ENCODE results near the gene AKT1. TPM values are rescaled to one million over a fixed set of nuclear protein-coding genes. Genes with fewer than 3 reads are reported as not detected.

AKT1 gene
- total and polyA plus RNA-seq, 7 donors = 86.2 to 180 (median 116) TPM

DNA sequence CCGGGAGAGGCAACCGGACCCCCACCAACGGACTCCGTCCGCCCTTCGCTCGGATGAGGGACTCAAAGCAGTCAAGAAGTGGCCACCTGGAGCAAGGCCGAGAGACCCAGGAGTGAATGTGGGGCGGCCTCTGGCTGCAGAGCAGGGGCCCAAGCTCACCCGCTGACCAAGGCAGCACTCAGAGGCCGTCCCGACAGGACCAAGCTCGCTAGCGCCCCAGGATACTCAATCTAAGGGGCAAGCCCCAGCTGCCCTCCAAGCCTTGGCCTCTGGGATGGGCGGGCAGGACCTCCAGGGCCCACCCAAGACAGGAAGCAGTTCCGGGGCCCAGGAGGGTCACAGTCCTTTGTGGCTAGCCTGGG lies 936 bp downstream of the AKT1 start:
- H3K27me3 ChIP-seq = no peaks in the 10 kb centered on the region
- intact Hi-C loops (cut with DNase I) = loop anchor here (2.0 kb wide), 1 partner anchor 42 kb away; the partner anchor contains the start of gene SIVA1
- peak overlapping the region; percentile 54 to 94 (median 92) for H3K4me3 ChIP-seq
- peaks cover 0 to 52% (median 44%) of the 10 kb centered on the region in 4 donors for H3K4me1 ChIP-seq
- 2 to 6% methylated on average over 16 of the region's 16 CpGs for WGBS, 2 donors
- no peaks in the 10 kb centered on the region for H3K9me3 ChIP-seq
- peak overlapping the region; percentile 75 to 92 (median 84) for H3K27ac ChIP-seq
- no peak for TF ChIP-seq POLR2A (IDR thresholded peaks at IDR 0.05)
- no peak for TF ChIP-seq EP300 (IDR thresholded peaks at IDR 0.05)
- TF ChIP-seq, protein P1, sequence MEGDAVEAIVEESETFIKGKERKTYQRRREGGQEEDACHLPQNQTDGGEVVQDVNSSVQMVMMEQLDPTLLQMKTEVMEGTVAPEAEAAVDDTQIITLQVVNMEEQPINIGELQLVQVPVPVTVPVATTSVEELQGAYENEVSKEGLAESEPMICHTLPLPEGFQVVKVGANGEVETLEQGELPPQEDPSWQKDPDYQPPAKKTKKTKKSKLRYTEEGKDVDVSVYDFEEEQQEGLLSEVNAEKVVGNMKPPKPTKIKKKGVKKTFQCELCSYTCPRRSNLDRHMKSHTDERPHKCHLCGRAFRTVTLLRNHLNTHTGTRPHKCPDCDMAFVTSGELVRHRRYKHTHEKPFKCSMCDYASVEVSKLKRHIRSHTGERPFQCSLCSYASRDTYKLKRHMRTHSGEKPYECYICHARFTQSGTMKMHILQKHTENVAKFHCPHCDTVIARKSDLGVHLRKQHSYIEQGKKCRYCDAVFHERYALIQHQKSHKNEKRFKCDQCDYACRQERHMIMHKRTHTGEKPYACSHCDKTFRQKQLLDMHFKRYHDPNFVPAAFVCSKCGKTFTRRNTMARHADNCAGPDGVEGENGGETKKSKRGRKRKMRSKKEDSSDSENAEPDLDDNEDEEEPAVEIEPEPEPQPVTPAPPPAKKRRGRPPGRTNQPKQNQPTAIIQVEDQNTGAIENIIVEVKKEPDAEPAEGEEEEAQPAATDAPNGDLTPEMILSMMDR (IDR thresholded peaks at IDR 0.05) = no peak
- no peak for TF ChIP-seq POLR2AphosphoS5 (IDR thresholded peaks at IDR 0.05)
- no peak for DNase-seq
- H3K36me3 ChIP-seq = peaks cover 4 to 29% (median 19%) of the 10 kb centered on the region in 4 donors

DNA sequence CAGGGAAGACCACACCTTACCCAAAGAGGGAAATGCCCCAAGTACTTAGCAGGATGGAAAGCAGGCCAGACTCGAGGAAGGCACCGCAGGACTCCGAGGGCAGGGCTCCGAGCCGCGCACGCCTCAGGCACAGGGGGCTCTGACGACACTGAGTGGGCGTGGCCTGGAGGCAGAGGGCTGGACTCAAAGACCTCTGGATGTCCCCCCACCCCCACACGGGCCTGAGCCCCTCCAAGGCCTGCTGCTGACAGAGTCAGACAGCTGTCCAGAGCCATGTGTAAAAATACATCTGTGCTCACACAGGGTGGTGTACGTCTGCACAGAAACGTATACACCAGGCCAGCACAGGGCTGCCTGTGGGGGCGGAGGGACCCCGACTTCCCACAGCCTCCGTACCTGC lies 1.4 kb downstream of the AKT1 start:
- 4 to 18% methylated on average over 15 of the region's 15 CpGs for WGBS, 2 donors
- H3K27ac ChIP-seq = peak overlapping the region in 3 of 4 donors; percentile 83 to 92 (median 84)
- H3K4me1 ChIP-seq = peaks cover 0 to 51% (median 44%) of the 10 kb centered on the region in 4 donors
- no peaks in the 10 kb centered on the region for H3K9me3 ChIP-seq
- H3K36me3 ChIP-seq = peaks cover 4 to 34% (median 20%) of the 10 kb centered on the region in 4 donors
- intact Hi-C loops (cut with DNase I) = loop anchor here (2.0 kb wide), 1 partner anchor 41 kb away; the partner anchor contains the start of gene SIVA1
- peak overlapping the region; percentile 54 to 94 (median 92) for H3K4me3 ChIP-seq
- TF ChIP-seq EP300 (IDR thresholded peaks at IDR 0.05) = no peak
- TF ChIP-seq, protein P1 (IDR thresholded peaks at IDR 0.05) = no peak
- no peaks in the 10 kb centered on the region for H3K27me3 ChIP-seq
- DNase-seq = no peak

DNA sequence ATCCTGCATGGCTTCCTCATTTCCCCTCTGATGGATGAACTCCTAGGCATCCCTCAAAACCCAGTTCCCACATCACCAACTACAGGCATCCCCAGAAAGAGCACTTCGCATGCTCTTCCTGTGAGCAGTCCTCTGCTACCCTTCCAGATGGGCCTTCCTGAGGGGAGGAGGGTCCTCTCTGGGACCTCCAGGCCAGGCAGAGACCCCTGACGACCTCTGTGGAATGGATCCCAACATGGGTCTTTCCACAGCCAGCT lies 1.9 kb downstream of the AKT1 start:
- peaks cover 0 to 56% (median 47%) of the 10 kb centered on the region in 4 donors for H3K4me1 ChIP-seq
- H3K4me3 ChIP-seq = peak overlapping the region; percentile 54 to 94 (median 92)
- intact Hi-C loops (cut with DNase I) = no loop called here
- no peaks in the 10 kb centered on the region for H3K27me3 ChIP-seq
- TF ChIP-seq, protein P1 (IDR thresholded peaks at IDR 0.05) = no peak
- TF ChIP-seq POLR2AphosphoS5 (IDR thresholded peaks at IDR 0.05) = no peak
- no peak for TF ChIP-seq EP300 (IDR thresholded peaks at IDR 0.05)
- no peak for TF ChIP-seq POLR2A (IDR thresholded peaks at IDR 0.05)
- peaks cover 4 to 35% (median 20%) of the 10 kb centered on the region in 4 donors for H3K36me3 ChIP-seq
- H3K27ac ChIP-seq = peak overlapping the region in 1 of 4 donors; percentile 83
- H3K9me3 ChIP-seq = no peaks in the 10 kb centered on the region
- 84 to 88% methylated on average over 2 of the region's 2 CpGs for WGBS, 2 donors
- no peak for DNase-seq

DNA sequence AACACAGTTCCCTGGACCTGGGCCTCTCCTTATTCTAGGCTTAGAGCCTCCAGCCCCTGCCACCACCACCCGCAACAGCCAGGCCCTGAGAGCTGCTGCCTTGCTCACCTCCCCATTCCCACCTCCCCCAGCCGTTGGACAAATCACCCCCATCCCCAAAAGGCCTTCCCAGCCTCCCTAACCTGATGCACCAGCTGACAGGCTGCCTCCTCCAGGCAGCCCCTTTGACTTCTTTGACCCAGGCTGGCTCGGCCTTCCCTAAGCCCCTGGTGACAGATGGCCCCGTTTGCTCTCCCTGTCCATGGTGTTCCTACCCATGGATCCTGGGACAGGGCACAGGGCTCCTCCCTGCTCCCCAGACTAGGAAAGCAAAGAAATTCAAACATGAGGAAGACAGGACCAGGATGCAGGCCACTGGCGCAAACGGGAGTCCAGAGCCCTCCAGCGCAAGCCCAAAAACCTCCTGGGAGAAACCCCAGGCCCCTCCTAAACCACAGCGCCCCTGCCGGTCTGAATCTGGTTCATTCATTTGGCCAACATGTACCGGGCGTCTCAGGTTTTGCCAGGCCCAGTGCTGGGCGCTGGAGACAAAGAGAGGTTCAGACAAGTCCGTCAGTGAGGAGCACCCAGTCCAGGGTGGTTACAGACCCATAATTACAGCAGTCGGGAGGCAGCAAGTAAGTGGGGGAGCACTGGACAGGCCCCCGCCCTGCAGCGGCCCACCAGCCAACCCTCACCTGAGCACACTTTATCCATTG lies 2.4 kb downstream of the AKT1 start:
- H3K36me3 ChIP-seq = peaks cover 4 to 37% (median 20%) of the 10 kb centered on the region in 4 donors
- TF ChIP-seq EP300 (IDR thresholded peaks at IDR 0.05) (no peak), POLR2A (IDR thresholded peaks at IDR 0.05) (no peak), POLR2AphosphoS5 (IDR thresholded peaks at IDR 0.05) (no peak)
- TF ChIP-seq, protein P1 (IDR thresholded peaks at IDR 0.05) = no peak
- H3K4me3 ChIP-seq = no peak overlapping the region
- no peak overlapping the region for H3K27ac ChIP-seq
- peaks cover 0 to 57% (median 52%) of the 10 kb centered on the region in 4 donors for H3K4me1 ChIP-seq
- H3K27me3 ChIP-seq = no peaks in the 10 kb centered on the region
- WGBS, 2 donors = 84 to 90% methylated on average over 16 of the region's 16 CpGs
- intact Hi-C loops (cut with DNase I) = no loop called here
- no peak for DNase-seq
- H3K9me3 ChIP-seq = no peaks in the 10 kb centered on the region
